KG1 (cell line): ENCODE data around the gene TBCA.
"Not testable (repeated sequence)": the region's sequence is repeated elsewhere in the genome, so short reads cannot be mapped to it uniquely, and the experiment has no call there.

ENCODE experiments used
- DNase-seq: peaks from one replicate; lab custom pipeline; 2025; lab: John Stamatoyannopoulos, UW

TBCA gene

GRCh38 chr5:77709340-77709739 lies 66.8 kb downstream of the TBCA start:
- no peak for DNase-seq

GRCh38 chr5:77707791-77708190 lies 68.3 kb downstream of the TBCA start:
- DNase-seq: no peak

DNA sequence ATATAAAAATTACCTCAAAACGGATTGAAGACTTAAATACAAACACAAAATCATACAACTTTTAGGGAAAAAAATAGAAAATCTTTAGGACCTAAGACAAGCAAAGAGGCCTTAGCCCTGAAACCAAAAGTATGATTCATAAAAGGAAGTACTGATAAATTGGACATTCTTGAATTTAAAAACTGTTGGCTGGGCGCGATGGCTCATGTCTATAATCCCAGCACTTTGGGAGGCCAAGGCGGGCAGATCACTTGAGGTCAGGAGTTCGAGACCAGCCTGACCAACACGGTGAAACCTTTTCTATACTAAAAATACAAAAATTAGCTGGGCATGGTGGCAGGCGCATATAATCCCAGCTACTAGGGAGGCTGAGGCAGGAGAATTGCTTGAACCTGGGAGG lies 76.6 kb downstream of the TBCA start:
- DNase-seq: not testable (repeated sequence)

GRCh38 chr5:77698920-77699319 lies 77.2 kb downstream of the TBCA start:
- DNase-seq: no peak

- DNase-seq: no peak
These were observed 78.4 kb downstream of the TBCA start for GRCh38 chr5:77697692-77698091.

DNA sequence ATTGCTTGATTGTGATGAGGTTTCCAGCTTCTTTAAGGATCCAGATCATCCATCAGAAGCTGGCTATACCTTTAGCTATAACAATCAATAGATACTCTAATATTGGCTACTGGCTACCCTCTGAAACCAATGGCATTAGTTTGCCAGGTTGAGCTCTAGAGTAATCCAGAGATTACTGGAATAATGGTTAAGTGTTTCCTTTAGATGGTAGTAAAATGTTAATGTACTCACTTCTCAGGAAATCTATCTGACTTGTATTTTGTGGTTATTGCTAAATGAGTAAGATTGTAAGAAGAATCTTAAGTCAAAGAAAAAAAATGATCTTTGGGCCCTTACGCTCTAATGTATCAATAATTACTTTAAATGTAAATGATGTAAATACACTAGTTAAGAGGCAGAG lies 80.0 kb downstream of the TBCA start:
- no peak for DNase-seq

- no peak for DNase-seq
These were observed 82.2 kb downstream of the TBCA start for GRCh38 chr5:77693913-77694312.

DNA sequence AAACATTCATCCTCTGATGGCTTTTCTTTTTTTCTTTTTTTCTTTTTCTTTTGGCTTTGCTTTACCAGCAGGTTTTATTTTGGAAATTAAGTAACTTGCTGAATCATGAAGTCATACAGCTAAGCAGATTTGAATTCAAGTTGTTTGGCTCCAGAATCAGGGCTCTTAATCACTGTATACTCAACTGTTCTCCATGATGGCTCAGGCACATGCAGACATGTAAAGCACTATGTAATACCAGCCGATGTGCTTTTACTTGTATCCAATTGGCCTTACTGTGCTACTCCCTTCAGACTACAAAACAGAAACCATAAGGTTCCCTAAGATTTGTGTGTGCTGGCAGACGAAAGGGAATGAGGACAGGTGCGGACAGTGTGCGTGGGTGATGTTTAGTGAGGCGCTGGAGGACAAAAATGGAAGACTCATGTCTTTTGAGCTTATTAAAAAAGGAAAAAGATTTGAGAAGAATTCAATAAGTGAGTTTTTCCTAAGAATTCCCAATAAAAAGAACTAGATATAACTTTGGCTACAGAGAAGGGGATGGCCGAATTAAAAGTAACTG lies 92.9 kb downstream of the TBCA start:
- DNase-seq: no peak

GRCh38 chr5:77670526-77670925 lies 105.6 kb downstream of the TBCA start:
- no peak for DNase-seq

DNA sequence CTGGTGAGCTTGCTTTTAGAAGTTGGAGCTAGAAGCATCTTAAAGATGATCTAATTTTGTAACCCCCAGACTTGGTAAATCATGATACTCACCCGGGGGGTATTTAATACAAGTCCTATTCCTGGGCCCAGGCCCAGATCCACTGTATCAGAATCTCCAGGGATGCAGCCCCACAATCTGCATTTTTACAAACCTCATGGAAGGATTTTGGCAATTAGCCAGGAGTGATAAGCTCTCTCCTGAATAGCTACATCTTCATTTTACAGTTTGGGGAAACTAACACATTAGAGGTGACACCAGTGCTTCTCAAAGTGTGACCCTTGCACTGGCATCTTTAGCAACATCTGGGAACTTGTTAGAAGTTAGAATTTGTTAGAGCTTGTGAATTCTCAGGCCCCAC lies 106.5 kb downstream of the TBCA start:
- DNase-seq: no peak

DNA sequence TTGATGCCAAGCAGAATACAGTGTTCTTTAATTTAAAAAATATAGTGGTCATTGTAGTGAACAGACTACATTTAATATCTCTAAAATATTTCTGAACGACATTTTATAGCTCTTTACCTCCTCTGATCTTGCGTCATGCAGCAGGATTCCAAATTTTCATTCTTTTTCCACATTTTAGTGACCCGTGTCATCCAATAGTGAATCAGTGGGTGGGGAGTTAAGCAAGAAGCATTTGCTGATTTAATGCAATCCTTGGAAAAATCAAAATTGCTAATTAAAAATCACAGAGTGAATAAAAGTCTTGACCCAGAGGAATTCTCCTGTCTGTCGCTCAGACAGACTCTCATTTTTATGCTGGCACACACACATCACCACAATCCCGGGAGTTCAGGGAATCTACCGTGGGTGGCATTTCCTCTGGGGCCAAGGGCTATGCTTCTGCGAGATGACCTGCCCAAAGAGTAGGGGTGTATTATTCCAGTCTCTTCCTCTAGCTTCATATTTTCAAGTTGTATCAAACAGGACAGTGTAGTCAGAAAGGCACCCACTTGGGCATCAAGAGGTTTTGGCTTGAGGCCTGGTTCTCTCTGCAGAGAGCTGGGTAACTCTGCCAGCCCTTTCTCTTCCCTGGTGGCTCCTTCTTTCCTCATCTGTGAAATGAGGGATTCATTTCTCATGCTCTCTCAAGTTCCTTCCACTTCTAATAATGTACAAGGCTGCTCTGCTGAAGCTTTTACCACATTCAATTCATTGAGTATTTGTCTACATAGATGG lies 112.9 kb downstream of the TBCA start:
- DNase-seq: no peak

GRCh38 chr5:77662635-77663034 lies 113.5 kb downstream of the TBCA start:
- DNase-seq: no peak

GRCh38 chr5:77658662-77659061 lies 117.5 kb downstream of the TBCA start:
- no peak for DNase-seq

- DNase-seq: no peak
These were observed 124.8 kb downstream of the TBCA start for GRCh38 chr5:77651343-77651742.

DNA sequence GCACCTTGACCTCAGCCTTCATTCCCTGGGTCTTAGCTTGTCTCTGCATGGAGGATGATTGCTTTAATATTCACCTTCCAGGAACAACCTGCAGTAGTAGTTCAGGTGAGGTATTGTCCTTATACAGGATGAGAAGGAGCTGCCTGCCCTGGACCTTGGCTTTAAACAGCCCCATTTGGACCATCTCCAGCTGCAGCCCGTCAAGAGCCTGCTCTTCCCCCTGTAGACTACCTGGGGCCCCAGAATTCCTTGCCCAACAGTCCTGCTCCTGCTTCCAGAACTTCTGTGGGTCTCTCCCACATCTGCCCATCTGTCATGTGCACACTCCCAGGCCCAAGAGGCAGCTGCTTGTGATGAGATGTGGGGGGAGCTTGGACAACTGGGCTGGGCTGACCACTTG lies 125.5 kb downstream of the TBCA start:
- DNase-seq: no peak

DNA sequence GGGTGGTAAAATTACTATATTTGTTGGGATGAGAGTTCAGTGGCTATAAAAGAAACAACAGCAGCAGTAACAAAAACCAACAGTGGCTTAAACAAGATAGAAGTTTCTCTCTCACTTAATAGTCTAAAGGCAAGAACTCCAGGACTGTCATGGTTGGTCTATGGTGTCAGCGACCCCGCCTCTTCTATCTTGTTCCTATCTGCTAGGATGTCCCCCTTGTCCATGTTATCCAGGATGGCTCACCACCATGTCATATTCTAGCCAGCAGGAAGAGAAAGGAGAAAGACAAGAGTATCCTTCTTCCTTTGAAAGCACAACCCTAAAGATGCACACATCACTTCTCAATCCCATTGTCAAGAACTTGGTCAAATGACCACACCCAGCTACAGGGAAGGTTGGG lies 126.4 kb downstream of the TBCA start:
- no peak for DNase-seq

- no peak for DNase-seq
These were observed 130.0 kb downstream of the TBCA start for GRCh38 chr5:77645995-77646639.

- DNase-seq: no peak
These were observed 130.8 kb downstream of the TBCA start for GRCh38 chr5:77645158-77645994.

- DNase-seq: no peak
These were observed 131.6 kb downstream of the TBCA start for GRCh38 chr5:77644371-77645157.

GRCh38 chr5:77643654-77644370 lies 132.3 kb downstream of the TBCA start:
- no peak for DNase-seq
